Activated naive CD4-positive, alpha-beta T cell treated with Interleukin-2 at 50 U/mL for 16 hours (primary cell): ENCODE results near the gene KRTAP3-3.

Experiments
- DNase-seq: peaks from one replicate; pipeline ENCODE4 v3.0.0-alpha.2; 2020

Gene KRTAP3-3

DNA sequence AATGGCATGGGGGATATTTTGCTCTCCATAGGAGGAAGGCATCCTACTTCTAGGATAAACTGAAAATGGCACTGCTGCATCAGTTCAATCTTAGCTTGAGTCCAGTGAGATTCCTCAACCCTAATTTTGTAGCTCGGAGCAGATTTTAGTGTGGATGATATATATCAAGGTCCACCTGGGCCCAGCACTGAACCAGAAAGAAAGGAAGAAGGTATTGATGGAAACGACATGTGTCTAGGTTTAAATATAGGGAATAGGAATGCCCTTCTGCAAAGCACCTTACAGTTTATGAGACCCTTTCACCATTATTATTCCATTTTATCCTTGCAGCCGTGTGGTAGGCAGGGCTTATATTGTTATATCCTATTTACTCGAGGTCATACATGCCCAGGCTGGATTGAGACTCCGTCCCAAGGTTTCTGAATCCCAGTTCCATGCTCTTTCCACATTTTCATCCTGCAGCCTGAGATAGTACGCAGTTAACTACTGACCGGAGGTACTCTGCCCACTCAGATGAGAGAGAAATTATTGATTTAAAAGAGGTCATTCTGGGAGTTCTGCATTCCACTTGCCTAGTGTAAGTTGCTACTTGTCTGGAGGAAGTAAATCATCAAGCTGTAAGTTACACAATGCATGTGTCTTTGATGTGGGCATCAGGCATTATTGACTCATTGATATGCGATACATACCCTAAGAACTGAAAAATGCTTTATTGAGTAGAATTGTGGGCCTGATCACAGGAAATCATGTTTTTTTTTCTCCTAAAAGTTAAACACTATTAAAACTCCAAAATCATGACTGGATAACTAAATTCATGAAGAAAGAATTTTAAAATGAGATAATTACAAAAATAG lies 37.3 kb downstream of the KRTAP3-3 start:
- no peak for DNase-seq

DNA sequence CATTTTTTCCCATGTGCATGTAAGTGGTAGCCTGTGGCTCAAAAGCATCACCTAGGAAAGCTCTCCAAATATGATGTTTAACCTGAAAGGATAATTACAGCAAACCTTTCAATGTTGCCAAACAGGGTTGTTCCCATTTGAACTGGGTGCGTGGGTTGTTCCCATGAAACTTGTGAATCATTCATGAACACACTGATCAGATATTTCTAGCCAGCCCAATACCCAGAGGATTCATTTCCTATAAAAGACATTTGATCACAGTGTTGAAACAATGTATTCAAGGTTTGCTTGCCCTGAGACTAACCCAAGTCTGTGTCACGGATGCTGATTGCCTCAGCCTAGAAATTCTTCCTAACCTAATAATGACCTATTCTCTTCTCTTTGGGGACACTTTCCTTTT lies 40.1 kb downstream of the KRTAP3-3 start:
- no peak for DNase-seq

DNA sequence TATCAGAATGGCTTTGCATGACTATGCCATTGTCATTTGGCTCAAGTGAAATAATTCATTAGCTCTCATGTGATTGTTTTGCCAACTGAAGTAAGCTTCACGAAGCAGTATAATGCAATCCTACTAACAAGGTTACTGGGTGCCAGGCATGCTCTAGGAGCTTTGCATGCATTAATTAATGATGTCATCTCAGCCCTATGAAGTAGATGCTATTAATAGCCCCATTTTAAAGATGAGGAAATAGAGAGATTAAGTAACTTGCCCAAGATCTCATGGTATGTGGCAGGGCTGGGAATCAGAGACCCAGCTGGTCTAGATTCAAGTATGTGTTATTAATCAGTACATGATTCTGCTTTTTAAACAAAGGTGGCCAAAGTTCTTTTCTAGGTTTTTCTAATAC lies 41.3 kb downstream of the KRTAP3-3 start:
- DNase-seq: no peak

DNA sequence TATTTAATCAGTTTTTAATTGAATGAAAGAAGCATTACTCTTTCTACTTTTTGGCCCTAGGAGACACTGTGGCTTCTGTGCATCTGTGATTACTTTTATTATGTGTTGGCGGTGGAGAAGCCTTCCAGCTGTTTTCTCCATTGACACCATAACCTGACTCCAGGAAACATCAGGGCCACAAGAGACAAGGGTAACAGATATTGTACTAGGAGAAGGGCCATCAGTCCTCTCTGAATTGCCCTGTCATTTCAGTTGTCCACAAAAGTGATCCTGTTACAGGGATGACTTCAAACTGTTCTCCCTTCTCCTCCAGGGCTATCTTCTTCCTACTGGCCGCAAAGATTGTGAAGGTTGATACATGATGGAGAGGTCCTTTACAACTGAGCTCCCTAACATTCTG lies 41.8 kb downstream of the KRTAP3-3 start:
- no peak for DNase-seq

DNA sequence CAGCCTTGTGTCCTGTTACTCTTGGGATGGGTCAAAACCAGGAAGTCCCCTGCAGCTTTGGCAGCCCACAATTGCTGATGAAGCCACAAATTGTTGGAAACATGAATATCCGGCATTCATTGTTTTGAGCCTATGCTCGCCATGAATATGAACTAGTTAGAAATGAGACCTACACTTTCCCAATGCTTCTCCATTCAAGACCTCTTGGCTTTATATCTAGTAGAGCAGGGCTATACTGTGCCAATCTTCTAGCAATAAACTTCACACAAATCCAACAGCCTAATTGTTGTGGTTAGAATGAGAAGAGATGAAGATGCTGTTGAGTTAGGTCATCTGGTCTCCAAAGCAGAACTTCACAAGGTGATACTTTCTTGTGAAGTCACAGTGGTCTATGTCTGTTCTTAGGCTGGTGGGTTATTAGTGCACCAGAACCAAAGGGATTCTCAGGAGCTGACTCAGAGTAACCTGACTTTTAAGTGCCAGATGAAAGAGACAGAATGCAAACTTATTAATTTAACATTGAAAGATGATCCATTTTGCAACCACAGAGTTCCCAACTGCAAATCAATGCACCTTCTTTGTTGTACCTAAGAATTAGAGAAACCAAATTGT lies 42.8 kb downstream of the KRTAP3-3 start:
- no peak for DNase-seq

DNA sequence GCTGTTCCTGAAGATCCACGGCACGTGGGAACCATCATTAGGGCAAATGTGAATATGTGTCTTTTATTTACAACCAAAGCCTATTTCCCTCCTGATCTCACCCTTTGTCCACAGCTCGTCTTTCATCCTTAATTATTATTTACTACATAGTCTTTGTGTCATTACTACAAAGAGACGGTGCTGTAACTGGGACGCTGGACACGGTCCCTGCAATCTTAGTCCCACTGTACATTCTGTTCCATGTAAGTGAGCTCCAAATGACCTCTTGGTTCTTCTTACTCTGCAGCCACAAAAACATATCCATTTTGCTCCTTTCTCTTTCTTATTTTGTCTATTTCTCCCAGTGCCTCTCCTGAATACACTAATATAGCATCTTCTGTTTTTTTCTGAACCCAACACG lies 43.8 kb downstream of the KRTAP3-3 start:
- DNase-seq: no peak

DNA sequence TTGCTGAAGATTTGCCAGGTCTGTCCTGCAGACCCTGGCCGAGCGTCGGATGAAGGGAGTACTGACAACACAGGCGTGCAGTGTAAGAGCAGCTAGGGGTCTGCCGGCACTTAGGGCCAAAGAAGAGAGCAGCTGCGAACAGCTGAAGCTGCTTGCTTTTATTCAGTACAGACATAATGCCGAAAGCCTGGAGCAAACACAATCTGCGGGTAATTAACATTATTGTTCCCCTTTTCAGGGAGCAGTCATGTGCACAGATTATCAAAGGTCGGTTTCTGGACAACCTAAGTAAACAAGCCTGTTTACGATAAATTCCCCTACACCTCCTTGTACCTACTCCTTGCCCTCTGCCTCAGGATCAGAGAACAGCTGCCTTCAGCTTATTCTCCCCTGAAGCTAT lies 44.5 kb downstream of the KRTAP3-3 start:
- DNase-seq: no peak

DNA sequence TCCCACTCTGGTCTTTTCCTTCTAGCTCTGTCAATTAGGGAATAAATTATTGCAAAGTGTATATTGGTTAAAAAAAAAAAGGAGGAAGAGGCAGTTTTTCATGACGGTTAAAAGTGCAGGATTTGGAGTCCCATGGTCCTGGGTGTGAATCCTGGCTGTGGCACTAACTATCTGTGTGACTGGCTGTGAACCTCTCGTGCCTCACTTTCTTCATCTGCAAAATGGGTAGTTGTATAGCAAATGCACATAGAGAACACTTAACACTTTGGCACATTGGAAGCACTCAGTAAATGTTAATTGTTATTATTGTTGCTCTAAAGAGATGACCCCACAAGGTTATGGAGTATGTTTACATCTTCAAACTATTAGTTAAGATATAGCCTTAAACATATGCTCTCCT lies 46.0 kb downstream of the KRTAP3-3 start:
- DNase-seq: no peak

DNA sequence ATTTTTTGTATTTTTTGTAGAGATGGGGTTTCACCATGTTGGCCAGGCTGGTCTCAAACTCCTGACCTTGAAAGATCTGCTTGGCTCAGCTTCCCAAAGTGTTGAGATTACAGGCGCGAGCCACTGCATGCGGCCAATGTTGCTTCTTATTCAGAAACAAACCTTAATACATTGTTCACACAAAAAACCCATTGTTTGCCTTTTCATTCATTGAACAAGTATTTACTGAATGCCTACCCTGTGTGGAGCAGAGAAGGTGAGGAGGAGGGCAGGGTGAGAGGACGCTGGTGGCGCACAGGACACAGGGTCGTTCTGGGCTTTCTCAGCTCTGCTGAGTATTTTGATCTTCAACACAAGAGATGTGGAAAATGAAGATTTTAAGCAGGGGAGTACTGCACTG lies 48.5 kb downstream of the KRTAP3-3 start:
- DNase-seq: no peak

DNA sequence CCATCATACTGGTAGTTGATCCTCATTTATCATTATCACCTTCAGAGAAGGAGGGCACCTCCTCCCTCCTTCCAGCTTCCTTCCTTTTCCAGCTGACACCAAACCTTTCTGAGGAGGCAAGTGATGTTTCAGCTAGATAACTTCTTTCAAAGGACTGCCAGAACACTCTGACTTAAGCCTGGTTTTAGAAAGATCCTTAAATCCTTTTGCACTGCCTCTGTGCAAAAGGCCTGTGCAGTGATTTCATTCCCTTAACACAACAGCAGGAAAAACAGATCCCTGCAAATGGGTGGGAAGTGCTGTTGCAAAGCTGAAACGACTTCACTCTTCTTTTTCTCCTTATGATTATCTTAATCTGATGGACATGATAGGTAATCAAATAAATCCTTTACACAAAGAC lies 49.4 kb downstream of the KRTAP3-3 start:
- no peak for DNase-seq
